ENCODE measurements around the gene KNCN.

DNA sequence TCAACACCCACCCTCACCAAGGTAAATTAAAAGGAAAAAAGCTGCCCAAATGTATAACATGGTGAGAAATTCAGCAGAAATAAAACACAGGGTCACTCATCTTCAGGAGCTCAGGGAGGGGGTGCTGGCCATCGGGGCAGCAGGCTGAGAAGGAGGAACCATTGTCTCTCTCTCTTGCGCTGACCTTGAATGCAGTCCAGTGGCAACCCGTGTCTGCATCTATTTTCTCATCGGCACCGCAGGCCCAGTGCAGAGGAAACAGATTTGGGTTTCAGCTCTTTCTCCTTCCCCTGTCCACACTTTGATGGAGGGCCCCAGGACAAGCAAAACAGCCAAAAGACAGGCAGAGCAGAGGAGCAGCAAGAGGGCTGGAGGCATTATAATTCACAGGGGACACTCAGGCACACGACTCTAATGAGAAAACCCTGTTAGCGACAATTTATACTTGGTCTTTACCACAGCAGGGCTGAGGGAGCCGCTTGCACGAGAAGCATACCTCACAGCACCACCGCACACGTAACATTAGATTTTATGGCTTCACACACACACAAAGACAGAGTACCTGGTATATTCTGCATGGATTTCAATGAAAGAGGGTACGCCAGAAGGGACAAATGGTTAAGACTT lies 34.0 kb upstream of the KNCN start:
- TF ChIP-seq CTCF (IDR thresholded peaks at IDR 0.05; ENCODE audit: insufficient read depth, low read depth, low read length) (no peak), EZH2 (IDR thresholded peaks at IDR 0.05; ENCODE audit: insufficient read depth, low read length) (no peak)

All from astrocyte (in vitro differentiated cells and primary cell).